Measurements from ENCODE around the gene RNF225.

RNF225 gene

GRCh38 chr19:58406818-58407657 is 11.6 kb downstream of the RNF225 start:
- TF ChIP-seq GLIS3 (CRISPR knock-in tag; IDR thresholded peaks at IDR 0.05) (no peak), PATZ1 (CRISPR knock-in tag; IDR thresholded peaks at IDR 0.05; ENCODE audit: borderline replicate concordance) (no peak), TOX (CRISPR knock-in tag; IDR thresholded peaks at IDR 0.05; ENCODE audit: borderline replicate concordance) (no peak), TSHZ2 (CRISPR knock-in tag; IDR thresholded peaks at IDR 0.05) (no peak), PPARA (CRISPR knock-in tag; IDR thresholded peaks at IDR 0.05; ENCODE audit: borderline replicate concordance) (no peak), ARNTL (CRISPR knock-in tag; IDR thresholded peaks at IDR 0.05; ENCODE audit: borderline replicate concordance, low read depth) (no peak), TCF4 (CRISPR knock-in tag; IDR thresholded peaks at IDR 0.05; ENCODE audit: borderline replicate concordance) (no peak), CSDC2 (CRISPR knock-in tag; IDR thresholded peaks at IDR 0.05) (no peak), ISL1 (CRISPR knock-in tag; IDR thresholded peaks at IDR 0.05) (no peak), ESRRG (CRISPR knock-in tag; IDR thresholded peaks at IDR 0.05) (no peak)

GRCh38 chr19:58407658-58408151 is 12.2 kb downstream of the RNF225 start:
- TF ChIP-seq ZC3H10 (CRISPR knock-in tag; IDR thresholded peaks at IDR 0.05): no peak
- no peak for TF ChIP-seq ZFP3 (CRISPR knock-in tag; IDR thresholded peaks at IDR 0.05)
- no peak for TF ChIP-seq GLIS3 (CRISPR knock-in tag; IDR thresholded peaks at IDR 0.05)
- TF ChIP-seq TOX (CRISPR knock-in tag; IDR thresholded peaks at IDR 0.05; ENCODE audit: borderline replicate concordance): no peak
- no peak for TF ChIP-seq TCF4 (CRISPR knock-in tag; IDR thresholded peaks at IDR 0.05; ENCODE audit: borderline replicate concordance)
- TF ChIP-seq ESRRG (CRISPR knock-in tag; IDR thresholded peaks at IDR 0.05): no peak
- peak; percentile 8 for ATAC-seq

More at GRCh38 chr19:58406818-58407657, 11.6 kb downstream of the RNF225 start:
- no peak for ATAC-seq

- ATAC-seq: peak; percentile 97
- TF ChIP-seq PATZ1 (CRISPR knock-in tag; IDR thresholded peaks at IDR 0.05; ENCODE audit: borderline replicate concordance) (no peak), PPARA (CRISPR knock-in tag; IDR thresholded peaks at IDR 0.05; ENCODE audit: borderline replicate concordance) (no peak), TOX (CRISPR knock-in tag; IDR thresholded peaks at IDR 0.05; ENCODE audit: borderline replicate concordance) (no peak), POU6F1 (CRISPR knock-in tag; IDR thresholded peaks at IDR 0.05; ENCODE audit: borderline replicate concordance, low read depth) (no peak), ISL1 (CRISPR knock-in tag; IDR thresholded peaks at IDR 0.05) (no peak), ESRRG (CRISPR knock-in tag; IDR thresholded peaks at IDR 0.05) (no peak), ZNF565 (CRISPR knock-in tag; conservative IDR thresholded peaks at IDR 0.05; ENCODE audit: low read depth) (no peak), ZNF70 (CRISPR knock-in tag; IDR thresholded peaks at IDR 0.05) (no peak), ZNF8 (CRISPR knock-in tag; IDR thresholded peaks at IDR 0.05) (no peak), SNAI2 (CRISPR knock-in tag; IDR thresholded peaks at IDR 0.05) (no peak), CREB5 (CRISPR knock-in tag; IDR thresholded peaks at IDR 0.05; ENCODE audit: low read depth) (no peak), TSHZ2 (CRISPR knock-in tag; IDR thresholded peaks at IDR 0.05) (no peak), ZC3H10 (CRISPR knock-in tag; IDR thresholded peaks at IDR 0.05) (no peak), ZFP3 (CRISPR knock-in tag; IDR thresholded peaks at IDR 0.05) (no peak), TCF4 (CRISPR knock-in tag; IDR thresholded peaks at IDR 0.05; ENCODE audit: borderline replicate concordance) (no peak), RARB (CRISPR knock-in tag; IDR thresholded peaks at IDR 0.05) (no peak), BACH2 (CRISPR knock-in tag; IDR thresholded peaks at IDR 0.05; ENCODE audit: borderline replicate concordance) (no peak), OSR1 (CRISPR knock-in tag; IDR thresholded peaks at IDR 0.05) (no peak)
These were observed 12.9 kb downstream of the RNF225 start, which contains the start of gene ZNF584 for GRCh38 chr19:58408152-58409009. ZNF584 (plus strand) TSS chr19:58408649; CDS start chr19:58409148, 499 bp downstream.
